ENCODE data around the gene C1orf74. TPM values are rescaled to one million over a fixed set of nuclear protein-coding genes. Genes with fewer than 3 reads are reported as not detected.

C1orf74 gene
- total and polyA plus RNA-seq, 7 experiments from 2014 or later, result 0.31 to 1.5 (median 0.74) TPM

GRCh38 chr1:209780268-209780667 is 4.1 kb downstream of the C1orf74 start:
- no peak for DNase-seq
- Mint-ChIP-seq H3K27ac (peak overlapping the region in 7 of 9 donors; percentile 18 to 67 (median 45)), H3K36me3 (peaks cover 16 to 60% (median 43%) of the 10 kb centered on the region in 5 donors), H3K27me3 (peaks cover 0 to 3% (median 0%) of the 10 kb centered on the region in 5 donors), H3K9me3 (peaks cover 0 to 8% (median 0%) of the 10 kb centered on the region in 11 donors), H3K4me3 (no peak overlapping the region), H3K4me1 (peaks cover 17 to 69% (median 54%) of the 10 kb centered on the region in 7 donors)
- H3K4me1 ChIP-seq (ENCODE audit: control insufficient read depth in 2 of 2, insufficient read depth in 2 of 2, low read length in 2 of 2), result peaks cover 13 to 24% of the 10 kb centered on the region in 2 donors
- no peaks in the 10 kb centered on the region for H3K9me3 ChIP-seq (ENCODE audit: control insufficient read depth in 2 of 3, low read length in 3 of 3)
- ATAC-seq, result no peak
- POLR2A ChIA-PET, result interaction anchor here (1.1 to 25.1 kb wide), 3 partner anchors 12 to 42 kb away, joined by 3 to 1558 read pairs (median 5); partner anchors contain the start of gene TRAF3IP3
- H3K27ac ChIP-seq (ENCODE audit: low read depth, low read length), result no peak overlapping the region
- H3K27me3 ChIP-seq (ENCODE audit: control insufficient read depth in 2 of 2, insufficient read depth in 2 of 2, low read length in 2 of 2), result no peaks in the 10 kb centered on the region
- H3K4me3 ChIP-seq (ENCODE audit: low read length), result no peak overlapping the region
- intact Hi-C loops (cut with micrococcal nuclease), result no loop called here
- H3K36me3 ChIP-seq (ENCODE audit: control insufficient read depth in 2 of 3, insufficient read depth in 3 of 3, low read length in 3 of 3), result peaks cover 31 to 66% (median 39%) of the 10 kb centered on the region in 3 experiments
- CTCF ChIA-PET, result interaction anchor here (1.3 kb wide), 1 partner anchor 8 kb away, joined by 5 read pairs; no protein-coding TSS in a partner anchor

- peaks cover 19 to 26% of the 10 kb centered on the region in 2 donors for H3K4me1 ChIP-seq (ENCODE audit: control insufficient read depth in 2 of 2, insufficient read depth in 2 of 2, low read length in 2 of 2)
- no peaks in the 10 kb centered on the region for H3K9me3 ChIP-seq (ENCODE audit: control insufficient read depth in 2 of 3, low read length in 3 of 3)
- H3K36me3 ChIP-seq (ENCODE audit: control insufficient read depth in 2 of 3, insufficient read depth in 3 of 3, low read length in 3 of 3), result peaks cover 34 to 87% (median 60%) of the 10 kb centered on the region in 3 experiments
- peak overlapping the region; percentile 18 for H3K27ac ChIP-seq (ENCODE audit: low read depth, low read length)
- CTCF ChIA-PET, result no interaction called here
- Mint-ChIP-seq H3K9me3 (no peaks in the 10 kb centered on the region), H3K4me3 (peak overlapping the region in 1 of 10 donors; percentile 7), H3K36me3 (peaks cover 23 to 76% (median 54%) of the 10 kb centered on the region in 5 donors), H3K4me1 (peaks cover 25 to 61% (median 33%) of the 10 kb centered on the region in 7 donors), H3K27ac (peak overlapping the region in 4 of 9 donors; percentile 28 to 71 (median 68)), H3K27me3 (no peaks in the 10 kb centered on the region)
- H3K27me3 ChIP-seq (ENCODE audit: control insufficient read depth in 2 of 2, insufficient read depth in 2 of 2, low read length in 2 of 2), result no peaks in the 10 kb centered on the region
- POLR2A ChIA-PET, result interaction anchor here (0.7 to 37.2 kb wide), 4 partner anchors 1 to 88 kb away, joined by 3 to 1558 read pairs (median 780); partner anchors contain the start of genes C1orf74 and TRAF3IP3
- no peak overlapping the region for H3K4me3 ChIP-seq (ENCODE audit: low read length)
- intact Hi-C loops (cut with micrococcal nuclease), result no loop called here
- ATAC-seq (no peak), DNase-seq (no peak)
Observed at GRCh38 chr1:209778102-209778501, 6.3 kb downstream of the C1orf74 start.

- Histone ChIP-seq H3K27ac (ENCODE audit: low read depth, low read length) (peak overlapping the region; percentile 18), H3K9me3 (ENCODE audit: control insufficient read depth in 2 of 3, low read length in 3 of 3) (no peaks in the 10 kb centered on the region), H3K4me3 (ENCODE audit: low read length) (no peak overlapping the region), H3K27me3 (ENCODE audit: control insufficient read depth in 2 of 2, insufficient read depth in 2 of 2, low read length in 2 of 2) (no peaks in the 10 kb centered on the region), H3K36me3 (ENCODE audit: control insufficient read depth in 2 of 3, insufficient read depth in 3 of 3, low read length in 3 of 3) (peaks cover 34 to 92% (median 61%) of the 10 kb centered on the region in 3 experiments), H3K4me1 (ENCODE audit: control insufficient read depth in 2 of 2, insufficient read depth in 2 of 2, low read length in 2 of 2) (peaks cover 19 to 31% of the 10 kb centered on the region in 2 donors)
- intact Hi-C loops (cut with micrococcal nuclease), result no loop called here
- ATAC-seq, result no peak
- Mint-ChIP-seq H3K27ac (peak overlapping the region in 7 of 9 donors; percentile 16 to 71 (median 58)), H3K4me1 (peaks cover 23 to 57% (median 30%) of the 10 kb centered on the region in 7 donors), H3K9me3 (no peaks in the 10 kb centered on the region), H3K4me3 (no peak overlapping the region), H3K36me3 (peaks cover 23 to 76% (median 56%) of the 10 kb centered on the region in 5 donors), H3K27me3 (no peaks in the 10 kb centered on the region)
- POLR2A ChIA-PET, result interaction anchor here (25.1 to 37.2 kb wide), 2 partner anchors 1 to 18 kb away, joined by 1558 read pairs; partner anchors contain the start of genes C1orf74 and TRAF3IP3
- CTCF ChIA-PET, result interaction anchor here (0.6 kb wide), 1 partner anchor 72 kb away, joined by 3 read pairs; no protein-coding TSS in a partner anchor
- no peak for DNase-seq
Observed at GRCh38 chr1:209777587-209777986, 6.8 kb downstream of the C1orf74 start.

GRCh38 chr1:209775678-209776077 is 8.7 kb downstream of the C1orf74 start:
- ATAC-seq (no peak), DNase-seq (no peak)
- intact Hi-C loops (cut with micrococcal nuclease), result no loop called here
- Mint-ChIP-seq H3K36me3 (peaks cover 18 to 64% (median 47%) of the 10 kb centered on the region in 5 donors), H3K27ac (peak overlapping the region in 3 of 9 donors; percentile 77 to 92 (median 91)), H3K9me3 (no peaks in the 10 kb centered on the region), H3K27me3 (no peaks in the 10 kb centered on the region), H3K4me3 (peak overlapping the region in 1 of 10 donors; percentile 14), H3K4me1 (peaks cover 17 to 53% (median 26%) of the 10 kb centered on the region in 7 donors)
- Histone ChIP-seq H3K36me3 (ENCODE audit: control insufficient read depth in 2 of 3, insufficient read depth in 3 of 3, low read length in 3 of 3) (peaks cover 34 to 86% (median 61%) of the 10 kb centered on the region in 3 experiments), H3K4me3 (ENCODE audit: low read length) (no peak overlapping the region), H3K4me1 (ENCODE audit: control insufficient read depth in 2 of 2, insufficient read depth in 2 of 2, low read length in 2 of 2) (peaks cover 34 to 49% of the 10 kb centered on the region in 2 donors), H3K27ac (ENCODE audit: low read depth, low read length) (peak overlapping the region; percentile 65), H3K27me3 (ENCODE audit: control insufficient read depth in 2 of 2, insufficient read depth in 2 of 2, low read length in 2 of 2) (no peaks in the 10 kb centered on the region), H3K9me3 (ENCODE audit: control insufficient read depth in 2 of 3, low read length in 3 of 3) (no peaks in the 10 kb centered on the region)
- POLR2A ChIA-PET, result interaction anchor here (0.7 to 37.2 kb wide), 7 partner anchors 1 to 52 kb away, joined by 3 to 1558 read pairs (median 6); partner anchors contain the start of genes C1orf74, TRAF3IP3 and UTP25
- CTCF ChIA-PET, result interaction anchor here (0.7 to 1.6 kb wide), 2 partner anchors 9 to 17 kb away, joined by 3 to 5 read pairs; partner anchors contain the start of gene C1orf74

- CTCF ChIA-PET, result interaction anchor here (0.7 to 1.6 kb wide), 3 partner anchors 10 to 19 kb away, joined by 3 to 5 read pairs (median 3); partner anchors contain the start of gene C1orf74
- Histone ChIP-seq H3K9me3 (ENCODE audit: control insufficient read depth in 2 of 3, low read length in 3 of 3) (no peaks in the 10 kb centered on the region), H3K27me3 (ENCODE audit: control insufficient read depth in 2 of 2, insufficient read depth in 2 of 2, low read length in 2 of 2) (no peaks in the 10 kb centered on the region), H3K4me3 (ENCODE audit: low read length) (no peak overlapping the region), H3K27ac (ENCODE audit: low read depth, low read length) (peak overlapping the region; percentile 65), H3K36me3 (ENCODE audit: control insufficient read depth in 2 of 3, insufficient read depth in 3 of 3, low read length in 3 of 3) (peaks cover 29 to 79% (median 57%) of the 10 kb centered on the region in 3 experiments), H3K4me1 (ENCODE audit: control insufficient read depth in 2 of 2, insufficient read depth in 2 of 2, low read length in 2 of 2) (peaks cover 37 to 49% of the 10 kb centered on the region in 2 donors)
- Mint-ChIP-seq H3K27ac (peak overlapping the region in 6 of 9 donors; percentile 51 to 92 (median 71)), H3K9me3 (no peaks in the 10 kb centered on the region), H3K27me3 (no peaks in the 10 kb centered on the region), H3K4me3 (peak overlapping the region in 8 of 10 donors; percentile 1 to 53 (median 22)), H3K36me3 (peaks cover 18 to 55% (median 44%) of the 10 kb centered on the region in 5 donors), H3K4me1 (peaks cover 14 to 44% (median 25%) of the 10 kb centered on the region in 7 donors)
- ATAC-seq (no peak), DNase-seq (no peak)
- intact Hi-C loops (cut with micrococcal nuclease), result no loop called here
- POLR2A ChIA-PET, result interaction anchor here (0.8 to 37.2 kb wide), 12 partner anchors 2 to 200 kb away, joined by 3 to 1558 read pairs (median 3); partner anchors contain the start of genes C1orf74, TRAF3IP3 and UTP25
Observed at GRCh38 chr1:209774592-209774991, 9.8 kb downstream of the C1orf74 start.

- Mint-ChIP-seq H3K27me3 (no peaks in the 10 kb centered on the region), H3K36me3 (peaks cover 16 to 42% (median 38%) of the 10 kb centered on the region in 5 donors), H3K9me3 (peaks cover 0 to 2% (median 0%) of the 10 kb centered on the region in 11 donors), H3K4me3 (no peak overlapping the region), H3K27ac (no peak overlapping the region), H3K4me1 (peaks cover 6 to 40% (median 20%) of the 10 kb centered on the region in 7 donors)
- Histone ChIP-seq H3K27me3 (ENCODE audit: control insufficient read depth in 2 of 2, insufficient read depth in 2 of 2, low read length in 2 of 2) (no peaks in the 10 kb centered on the region), H3K27ac (ENCODE audit: low read depth, low read length) (peak overlapping the region; percentile 65), H3K9me3 (ENCODE audit: control insufficient read depth in 2 of 3, low read length in 3 of 3) (no peaks in the 10 kb centered on the region), H3K4me1 (ENCODE audit: control insufficient read depth in 2 of 2, insufficient read depth in 2 of 2, low read length in 2 of 2) (peaks cover 47 to 56% of the 10 kb centered on the region in 2 donors), H3K4me3 (ENCODE audit: low read length) (peak overlapping the region; percentile 88), H3K36me3 (ENCODE audit: control insufficient read depth in 2 of 3, insufficient read depth in 3 of 3, low read length in 3 of 3) (peaks cover 4 to 56% (median 41%) of the 10 kb centered on the region in 3 experiments)
- intact Hi-C loops (cut with micrococcal nuclease), result no loop called here
- no peak for ATAC-seq
- ChIA-PET CTCF (interaction anchor here (0.6 to 2.5 kb wide), 7 partner anchors 9 to 140 kb away, joined by 3 to 9 read pairs (median 5); partner anchors contain the start of genes C1orf74 and TRAF3IP3), POLR2A (interaction anchor here (0.5 to 37.2 kb wide), 7 partner anchors 5 to 58 kb away, joined by 3 to 1558 read pairs (median 5); partner anchors contain the start of genes C1orf74, TRAF3IP3 and UTP25)
- no peak for DNase-seq
Observed at GRCh38 chr1:209772126-209772525, 12.2 kb downstream of the C1orf74 start.

All from naive thymus-derived CD4-positive, alpha-beta T cell (primary cell).